Measurements from ENCODE around the gene RNU5B-1.

The RNU5B-1 gene

DNA sequence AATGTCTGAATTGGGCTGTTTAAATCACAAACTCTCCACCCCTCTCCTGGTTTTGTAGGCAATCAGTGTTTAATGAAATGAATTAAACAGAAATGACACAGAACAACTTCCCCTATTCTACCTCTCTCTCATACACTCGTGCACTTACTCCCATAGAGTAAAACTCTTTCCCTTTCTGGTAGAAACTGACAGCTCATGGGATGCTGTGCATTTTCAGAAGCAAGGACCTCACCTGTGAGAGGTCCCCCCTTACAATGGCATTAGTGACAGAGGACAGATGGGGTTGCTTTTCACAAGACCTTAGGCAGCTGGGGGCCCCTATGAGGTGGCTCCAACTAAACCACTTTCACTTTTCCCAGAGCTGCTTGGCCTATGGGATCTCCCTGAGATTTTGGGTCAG lies 49.7 kb upstream of the RNU5B-1 start (continued):
- TF ChIP-seq, protein P1, sequence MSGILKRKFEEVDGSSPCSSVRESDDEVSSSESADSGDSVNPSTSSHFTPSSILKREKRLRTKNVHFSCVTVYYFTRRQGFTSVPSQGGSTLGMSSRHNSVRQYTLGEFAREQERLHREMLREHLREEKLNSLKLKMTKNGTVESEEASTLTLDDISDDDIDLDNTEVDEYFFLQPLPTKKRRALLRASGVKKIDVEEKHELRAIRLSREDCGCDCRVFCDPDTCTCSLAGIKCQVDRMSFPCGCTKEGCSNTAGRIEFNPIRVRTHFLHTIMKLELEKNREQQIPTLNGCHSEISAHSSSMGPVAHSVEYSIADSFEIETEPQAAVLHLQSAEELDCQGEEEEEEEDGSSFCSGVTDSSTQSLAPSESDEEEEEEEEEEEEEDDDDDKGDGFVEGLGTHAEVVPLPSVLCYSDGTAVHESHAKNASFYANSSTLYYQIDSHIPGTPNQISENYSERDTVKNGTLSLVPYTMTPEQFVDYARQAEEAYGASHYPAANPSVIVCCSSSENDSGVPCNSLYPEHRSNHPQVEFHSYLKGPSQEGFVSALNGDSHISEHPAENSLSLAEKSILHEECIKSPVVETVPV (CRISPR knock-in tag; IDR thresholded peaks at IDR 0.05) = no peak
- TF ChIP-seq ZNF8 (CRISPR knock-in tag; IDR thresholded peaks at IDR 0.05) (no peak), ISL1 (CRISPR knock-in tag; IDR thresholded peaks at IDR 0.05) (no peak), GLIS3 (CRISPR knock-in tag; IDR thresholded peaks at IDR 0.05) (no peak), PPARA (CRISPR knock-in tag; IDR thresholded peaks at IDR 0.05; ENCODE audit: borderline replicate concordance) (no peak), ESRRG (CRISPR knock-in tag; IDR thresholded peaks at IDR 0.05) (no peak), ZFP30 (CRISPR knock-in tag; IDR thresholded peaks at IDR 0.05) (no peak), OSR1 (CRISPR knock-in tag; IDR thresholded peaks at IDR 0.05) (no peak), CSDC2 (CRISPR knock-in tag; IDR thresholded peaks at IDR 0.05) (no peak)

DNA sequence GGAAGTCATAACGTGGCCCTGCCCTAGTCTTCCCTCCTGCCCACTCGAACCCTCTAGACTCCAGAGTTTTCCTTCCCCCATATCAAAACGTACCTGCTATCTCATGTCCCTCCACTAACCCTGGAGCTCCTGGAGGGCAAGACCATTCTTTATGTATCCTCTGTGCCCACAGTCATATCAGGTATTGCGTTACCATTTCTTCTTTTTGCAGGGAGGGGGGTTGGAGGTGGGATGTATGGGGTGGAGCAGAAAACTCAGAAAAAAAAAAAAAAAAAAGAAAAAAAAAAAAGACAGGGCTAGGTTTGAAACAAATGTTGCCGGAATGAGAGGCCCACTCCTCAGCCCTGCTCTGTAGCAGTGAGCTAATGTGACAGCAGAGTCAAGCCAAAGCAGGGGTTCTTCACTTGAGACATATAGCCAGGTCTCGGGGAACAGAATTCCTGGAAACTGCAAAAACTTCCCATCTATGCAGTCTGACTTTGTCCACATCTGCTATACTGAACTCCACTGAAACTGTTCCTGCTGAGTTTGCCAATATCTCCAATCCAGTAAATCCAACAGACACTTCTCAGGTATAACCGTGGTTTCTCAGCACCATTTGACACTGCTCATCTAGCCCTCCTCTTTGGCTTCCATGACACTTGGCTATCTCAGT lies 48.9 kb upstream of the RNU5B-1 start:
- TF ChIP-seq, protein P2, sequence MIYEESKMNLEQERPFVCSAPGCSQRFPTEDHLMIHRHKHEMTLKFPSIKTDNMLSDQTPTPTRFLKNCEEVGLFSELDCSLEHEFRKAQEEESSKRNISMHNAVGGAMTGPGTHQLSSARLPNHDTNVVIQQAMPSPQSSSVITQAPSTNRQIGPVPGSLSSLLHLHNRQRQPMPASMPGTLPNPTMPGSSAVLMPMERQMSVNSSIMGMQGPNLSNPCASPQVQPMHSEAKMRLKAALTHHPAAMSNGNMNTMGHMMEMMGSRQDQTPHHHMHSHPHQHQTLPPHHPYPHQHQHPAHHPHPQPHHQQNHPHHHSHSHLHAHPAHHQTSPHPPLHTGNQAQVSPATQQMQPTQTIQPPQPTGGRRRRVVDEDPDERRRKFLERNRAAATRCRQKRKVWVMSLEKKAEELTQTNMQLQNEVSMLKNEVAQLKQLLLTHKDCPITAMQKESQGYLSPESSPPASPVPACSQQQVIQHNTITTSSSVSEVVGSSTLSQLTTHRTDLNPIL (CRISPR knock-in tag; IDR thresholded peaks at IDR 0.05; ENCODE audit: low read depth) = no peak
- TF ChIP-seq SNAI2 (CRISPR knock-in tag; IDR thresholded peaks at IDR 0.05) (no peak), ZNF70 (CRISPR knock-in tag; IDR thresholded peaks at IDR 0.05) (no peak), ZC3H10 (CRISPR knock-in tag; IDR thresholded peaks at IDR 0.05) (no peak), GLIS3 (CRISPR knock-in tag; IDR thresholded peaks at IDR 0.05) (no peak), ISL1 (CRISPR knock-in tag; IDR thresholded peaks at IDR 0.05) (no peak), ZNF8 (CRISPR knock-in tag; IDR thresholded peaks at IDR 0.05) (no peak), ARNTL (CRISPR knock-in tag; IDR thresholded peaks at IDR 0.05; ENCODE audit: borderline replicate concordance, low read depth) (no peak), PPARA (CRISPR knock-in tag; IDR thresholded peaks at IDR 0.05; ENCODE audit: borderline replicate concordance) (no peak), ZFP3 (CRISPR knock-in tag; IDR thresholded peaks at IDR 0.05) (no peak)
- TF ChIP-seq, protein P3, sequence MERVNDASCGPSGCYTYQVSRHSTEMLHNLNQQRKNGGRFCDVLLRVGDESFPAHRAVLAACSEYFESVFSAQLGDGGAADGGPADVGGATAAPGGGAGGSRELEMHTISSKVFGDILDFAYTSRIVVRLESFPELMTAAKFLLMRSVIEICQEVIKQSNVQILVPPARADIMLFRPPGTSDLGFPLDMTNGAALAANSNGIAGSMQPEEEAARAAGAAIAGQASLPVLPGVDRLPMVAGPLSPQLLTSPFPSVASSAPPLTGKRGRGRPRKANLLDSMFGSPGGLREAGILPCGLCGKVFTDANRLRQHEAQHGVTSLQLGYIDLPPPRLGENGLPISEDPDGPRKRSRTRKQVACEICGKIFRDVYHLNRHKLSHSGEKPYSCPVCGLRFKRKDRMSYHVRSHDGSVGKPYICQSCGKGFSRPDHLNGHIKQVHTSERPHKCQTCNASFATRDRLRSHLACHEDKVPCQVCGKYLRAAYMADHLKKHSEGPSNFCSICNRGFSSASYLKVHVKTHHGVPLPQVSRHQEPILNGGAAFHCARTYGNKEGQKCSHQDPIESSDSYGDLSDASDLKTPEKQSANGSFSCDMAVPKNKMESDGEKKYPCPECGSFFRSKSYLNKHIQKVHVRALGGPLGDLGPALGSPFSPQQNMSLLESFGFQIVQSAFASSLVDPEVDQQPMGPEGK (CRISPR knock-in tag; IDR thresholded peaks at IDR 0.05; ENCODE audit: borderline replicate concordance) = no peak
- TF ChIP-seq, protein P1 (CRISPR knock-in tag; IDR thresholded peaks at IDR 0.05) = no peak
- no peak for ATAC-seq

DNA sequence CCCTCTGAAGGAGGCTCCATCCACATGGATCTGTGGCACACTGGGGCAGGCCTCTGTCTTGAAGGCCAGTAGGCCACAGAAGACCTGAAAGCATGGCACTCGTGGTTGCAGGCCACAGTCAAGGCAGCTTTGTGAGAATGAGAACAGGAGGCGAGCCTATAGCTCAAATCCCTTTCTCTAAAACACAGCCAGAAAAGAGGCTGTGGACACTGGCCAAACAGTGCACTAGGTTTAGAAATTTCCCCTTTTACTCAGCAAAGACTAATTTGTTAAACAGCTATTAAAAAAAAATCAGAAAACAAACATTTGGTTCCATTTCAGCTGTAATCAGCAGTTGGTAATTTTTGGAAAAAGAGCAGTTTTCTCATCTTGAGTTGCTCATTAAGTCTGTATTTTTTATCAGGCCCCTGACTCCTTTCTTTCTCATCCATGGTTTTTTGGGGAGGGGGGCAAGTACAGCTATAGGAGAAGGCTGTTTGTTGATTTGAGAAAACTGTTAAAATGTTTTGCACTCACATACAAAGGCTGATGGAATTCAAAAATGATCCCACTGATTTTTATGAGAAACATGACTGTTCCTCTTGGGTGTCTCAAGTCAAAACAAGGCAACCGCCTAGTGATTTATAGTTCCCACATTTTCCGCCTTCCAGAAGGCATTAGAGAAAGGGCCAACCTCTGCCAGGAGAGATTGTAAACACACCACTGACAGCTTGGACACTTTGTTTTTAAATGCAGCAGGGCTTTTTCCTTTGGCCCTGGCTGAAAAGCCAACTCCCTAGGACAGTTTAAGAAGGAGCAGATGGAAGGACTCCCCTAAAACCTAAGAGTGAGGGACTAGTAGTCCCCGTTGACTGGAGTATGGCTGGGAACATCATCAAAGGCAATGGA lies 45.9 kb upstream of the RNU5B-1 start:
- no peak for TF ChIP-seq CSDC2 (CRISPR knock-in tag; IDR thresholded peaks at IDR 0.05)
- no peak for ATAC-seq

DNA sequence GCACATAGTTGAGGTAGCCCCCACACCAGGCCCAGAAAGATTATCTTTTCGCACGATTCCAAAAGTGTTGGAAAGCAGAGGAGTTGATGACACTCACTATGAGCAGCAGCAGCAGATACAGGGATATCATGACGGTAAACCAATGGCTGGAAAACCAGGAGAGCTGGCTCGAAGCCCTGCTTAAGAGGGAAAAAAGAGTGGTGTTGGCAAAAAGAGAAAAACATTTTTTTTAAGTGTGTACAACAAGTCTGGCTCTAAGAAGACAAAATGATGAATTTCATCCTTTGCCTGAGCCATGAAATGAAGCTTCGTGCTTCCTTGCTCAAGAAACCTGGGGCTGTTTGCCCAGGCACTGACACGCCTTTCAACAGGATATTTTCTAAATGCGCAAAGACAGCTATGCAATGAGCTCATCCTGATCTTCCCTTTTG lies 45.1 kb upstream of the RNU5B-1 start:
- ATAC-seq = no peak

More for the DNA sequence above, 45.1 kb upstream of the RNU5B-1 start:
- TF ChIP-seq BACH2 (CRISPR knock-in tag; IDR thresholded peaks at IDR 0.05; ENCODE audit: borderline replicate concordance) = no peak
- TF ChIP-seq OSR1 (CRISPR knock-in tag; IDR thresholded peaks at IDR 0.05) = no peak
- TF ChIP-seq, protein P4, sequence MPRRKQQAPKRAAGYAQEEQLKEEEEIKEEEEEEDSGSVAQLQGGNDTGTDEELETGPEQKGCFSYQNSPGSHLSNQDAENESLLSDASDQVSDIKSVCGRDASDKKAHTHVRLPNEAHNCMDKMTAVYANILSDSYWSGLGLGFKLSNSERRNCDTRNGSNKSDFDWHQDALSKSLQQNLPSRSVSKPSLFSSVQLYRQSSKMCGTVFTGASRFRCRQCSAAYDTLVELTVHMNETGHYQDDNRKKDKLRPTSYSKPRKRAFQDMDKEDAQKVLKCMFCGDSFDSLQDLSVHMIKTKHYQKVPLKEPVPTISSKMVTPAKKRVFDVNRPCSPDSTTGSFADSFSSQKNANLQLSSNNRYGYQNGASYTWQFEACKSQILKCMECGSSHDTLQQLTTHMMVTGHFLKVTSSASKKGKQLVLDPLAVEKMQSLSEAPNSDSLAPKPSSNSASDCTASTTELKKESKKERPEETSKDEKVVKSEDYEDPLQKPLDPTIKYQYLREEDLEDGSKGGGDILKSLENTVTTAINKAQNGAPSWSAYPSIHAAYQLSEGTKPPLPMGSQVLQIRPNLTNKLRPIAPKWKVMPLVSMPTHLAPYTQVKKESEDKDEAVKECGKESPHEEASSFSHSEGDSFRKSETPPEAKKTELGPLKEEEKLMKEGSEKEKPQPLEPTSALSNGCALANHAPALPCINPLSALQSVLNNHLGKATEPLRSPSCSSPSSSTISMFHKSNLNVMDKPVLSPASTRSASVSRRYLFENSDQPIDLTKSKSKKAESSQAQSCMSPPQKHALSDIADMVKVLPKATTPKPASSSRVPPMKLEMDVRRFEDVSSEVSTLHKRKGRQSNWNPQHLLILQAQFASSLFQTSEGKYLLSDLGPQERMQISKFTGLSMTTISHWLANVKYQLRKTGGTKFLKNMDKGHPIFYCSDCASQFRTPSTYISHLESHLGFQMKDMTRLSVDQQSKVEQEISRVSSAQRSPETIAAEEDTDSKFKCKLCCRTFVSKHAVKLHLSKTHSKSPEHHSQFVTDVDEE (CRISPR knock-in tag; IDR thresholded peaks at IDR 0.05) = no peak
- TF ChIP-seq, protein P3 (CRISPR knock-in tag; IDR thresholded peaks at IDR 0.05; ENCODE audit: borderline replicate concordance) = no peak
- TF ChIP-seq RARB (CRISPR knock-in tag; IDR thresholded peaks at IDR 0.05) = no peak
- TF ChIP-seq, protein P5, sequence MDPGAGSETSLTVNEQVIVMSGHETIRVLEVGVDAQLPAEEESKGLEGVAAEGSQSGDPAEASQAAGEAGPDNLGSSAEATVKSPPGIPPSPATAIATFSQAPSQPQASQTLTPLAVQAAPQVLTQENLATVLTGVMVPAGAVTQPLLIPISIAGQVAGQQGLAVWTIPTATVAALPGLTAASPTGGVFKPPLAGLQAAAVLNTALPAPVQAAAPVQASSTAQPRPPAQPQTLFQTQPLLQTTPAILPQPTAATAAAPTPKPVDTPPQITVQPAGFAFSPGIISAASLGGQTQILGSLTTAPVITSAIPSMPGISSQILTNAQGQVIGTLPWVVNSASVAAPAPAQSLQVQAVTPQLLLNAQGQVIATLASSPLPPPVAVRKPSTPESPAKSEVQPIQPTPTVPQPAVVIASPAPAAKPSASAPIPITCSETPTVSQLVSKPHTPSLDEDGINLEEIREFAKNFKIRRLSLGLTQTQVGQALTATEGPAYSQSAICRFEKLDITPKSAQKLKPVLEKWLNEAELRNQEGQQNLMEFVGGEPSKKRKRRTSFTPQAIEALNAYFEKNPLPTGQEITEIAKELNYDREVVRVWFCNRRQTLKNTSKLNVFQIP (CRISPR knock-in tag; IDR thresholded peaks at IDR 0.05; ENCODE audit: borderline replicate concordance, low read depth) = no peak
- no peak for TF ChIP-seq PPARA (CRISPR knock-in tag; IDR thresholded peaks at IDR 0.05; ENCODE audit: borderline replicate concordance)
- TF ChIP-seq ZFP30 (CRISPR knock-in tag; IDR thresholded peaks at IDR 0.05) = no peak
- no peak for TF ChIP-seq TCF4 (CRISPR knock-in tag; IDR thresholded peaks at IDR 0.05; ENCODE audit: borderline replicate concordance)
- TF ChIP-seq ESRRG (CRISPR knock-in tag; IDR thresholded peaks at IDR 0.05) = no peak
- TF ChIP-seq ISL1 (CRISPR knock-in tag; IDR thresholded peaks at IDR 0.05) = no peak
- TF ChIP-seq ARNTL (CRISPR knock-in tag; IDR thresholded peaks at IDR 0.05; ENCODE audit: borderline replicate concordance, low read depth) = no peak

All from SK-N-SH treated with all-trans-retinoic acid at 6 μM for 48 hours (cell line).